Measurements from ENCODE around the gene RLN3.

GRCh38 chr19:13979244-13979615 lies 48.7 kb upstream of the RLN3 start:
- TF ChIP-seq, protein P1, sequence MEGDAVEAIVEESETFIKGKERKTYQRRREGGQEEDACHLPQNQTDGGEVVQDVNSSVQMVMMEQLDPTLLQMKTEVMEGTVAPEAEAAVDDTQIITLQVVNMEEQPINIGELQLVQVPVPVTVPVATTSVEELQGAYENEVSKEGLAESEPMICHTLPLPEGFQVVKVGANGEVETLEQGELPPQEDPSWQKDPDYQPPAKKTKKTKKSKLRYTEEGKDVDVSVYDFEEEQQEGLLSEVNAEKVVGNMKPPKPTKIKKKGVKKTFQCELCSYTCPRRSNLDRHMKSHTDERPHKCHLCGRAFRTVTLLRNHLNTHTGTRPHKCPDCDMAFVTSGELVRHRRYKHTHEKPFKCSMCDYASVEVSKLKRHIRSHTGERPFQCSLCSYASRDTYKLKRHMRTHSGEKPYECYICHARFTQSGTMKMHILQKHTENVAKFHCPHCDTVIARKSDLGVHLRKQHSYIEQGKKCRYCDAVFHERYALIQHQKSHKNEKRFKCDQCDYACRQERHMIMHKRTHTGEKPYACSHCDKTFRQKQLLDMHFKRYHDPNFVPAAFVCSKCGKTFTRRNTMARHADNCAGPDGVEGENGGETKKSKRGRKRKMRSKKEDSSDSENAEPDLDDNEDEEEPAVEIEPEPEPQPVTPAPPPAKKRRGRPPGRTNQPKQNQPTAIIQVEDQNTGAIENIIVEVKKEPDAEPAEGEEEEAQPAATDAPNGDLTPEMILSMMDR (conservative IDR thresholded peaks at IDR 0.05) = no peak
- TF ChIP-seq ZFX (IDR thresholded peaks at IDR 0.05) = no peak

Data from C4-2B (cell line).